Neural progenitor cell (in vitro differentiated cells): ENCODE results near the gene DDX49.

Experiments
- CTCF ChIP-seq: fragments of 200-600 bp; sonication (generic); IDR thresholded peaks from 2 replicates; pipeline ENCODE4 v1.5.1; 2017; ENCODE audit warnings: antibody characterized with exemption, mild to moderate bottlenecking
- EZH2 ChIP-seq: fragments of 200-600 bp; sonication (generic); IDR thresholded peaks from 2 replicates; pipeline ENCODE4 v1.6.1; 2017; ENCODE audit warnings: antibody characterized with exemption, mild to moderate bottlenecking, moderate library complexity
- EZH2phosphoT487 ChIP-seq: fragments of 200-600 bp; sonication (generic); IDR thresholded peaks from 2 replicates; pipeline ENCODE4 v1.6.1; 2017; ENCODE audit warnings: antibody characterized with exemption

GRCh38 chr19:18905058-18905456, 14.5 kb upstream of the DDX49 start:
- TF ChIP-seq CTCF (no peak), EZH2phosphoT487 (no peak), EZH2 (no peak)
